Midbrain (tissue), 1 donor: Measurements from ENCODE around the gene ILKAP.
A peak's percentile ranks its signal among the peaks of the same experiment; 100 is the strongest.

Experiments used
- DNase-seq: peaks from one replicate; lab custom pipeline; 2025; lab: John Stamatoyannopoulos, UW

ILKAP gene

DNA sequence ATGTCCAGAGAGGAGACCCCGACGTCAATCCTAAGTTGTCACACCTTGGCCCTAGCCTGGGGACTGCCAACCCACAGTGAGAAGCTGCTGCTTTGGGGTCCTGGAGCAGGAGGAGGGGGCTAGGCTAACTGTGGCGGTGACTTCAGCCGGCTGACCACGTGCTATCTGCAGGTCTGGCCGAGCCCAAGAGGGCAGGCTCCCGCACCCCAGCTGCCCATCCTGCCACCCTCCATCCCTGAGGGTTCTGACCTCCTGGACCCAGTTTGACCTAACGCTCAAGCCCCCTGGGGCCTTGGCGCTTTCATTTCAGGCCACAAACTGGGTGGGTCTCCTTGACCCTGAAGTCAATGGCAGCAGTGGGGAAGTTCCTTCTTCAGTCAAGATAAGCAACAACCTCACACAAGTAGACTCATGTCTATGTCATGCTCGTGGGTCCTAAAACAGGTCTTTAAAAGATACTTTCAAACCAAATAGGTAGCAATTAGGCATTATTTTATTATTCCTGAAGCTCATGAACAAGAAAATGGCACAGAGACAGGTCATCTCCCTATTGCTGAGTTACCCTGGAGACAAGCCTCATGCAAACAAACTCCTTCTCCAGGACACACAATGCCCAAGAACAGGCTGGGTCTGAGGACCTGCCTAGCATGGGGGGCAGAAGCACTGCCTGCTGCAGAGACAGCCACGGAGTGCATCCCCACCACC lies 34.1 kb upstream of the ILKAP start:
- DNase-seq = no peak

DNA sequence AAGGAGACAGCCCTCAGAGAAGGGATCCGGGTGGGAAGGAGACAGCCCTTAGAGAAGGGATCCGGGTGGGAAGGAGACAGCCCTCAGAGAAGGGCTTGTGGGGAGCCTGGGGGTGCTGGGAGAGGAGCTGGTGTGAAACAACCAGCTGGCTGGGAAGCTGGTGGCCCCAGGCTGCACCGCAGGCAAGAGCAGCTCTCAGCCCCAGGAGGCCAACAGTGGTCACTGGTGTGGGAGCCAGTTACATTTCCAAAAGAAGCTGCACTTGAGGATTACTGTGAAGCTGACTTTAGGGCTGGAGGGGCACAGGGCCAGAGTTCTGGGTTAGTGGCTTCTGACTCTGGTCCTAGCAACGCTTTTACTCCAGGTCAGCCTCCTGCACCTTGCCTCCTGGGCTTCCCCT lies 33.1 kb upstream of the ILKAP start:
- DNase-seq = no peak

DNA sequence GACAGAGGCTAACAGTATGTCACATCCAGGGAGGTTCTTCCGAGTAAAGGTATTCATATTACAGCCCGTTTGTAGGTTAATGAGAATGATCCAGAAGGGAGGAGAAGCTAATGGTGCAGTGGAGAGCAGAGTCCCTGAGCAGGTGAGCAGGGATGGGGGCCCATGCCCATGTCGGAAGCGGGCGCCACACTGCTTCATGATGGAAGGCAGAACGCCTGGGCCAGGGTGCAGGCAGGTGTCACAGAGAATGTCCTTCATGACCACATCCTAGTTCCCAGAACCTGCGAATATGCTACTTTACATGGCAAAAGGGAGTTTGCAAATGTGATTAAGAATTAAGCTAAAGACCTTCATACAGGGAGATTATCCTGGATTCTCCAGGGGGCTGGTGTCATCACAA lies 32.4 kb upstream of the ILKAP start:
- no peak for DNase-seq

DNA sequence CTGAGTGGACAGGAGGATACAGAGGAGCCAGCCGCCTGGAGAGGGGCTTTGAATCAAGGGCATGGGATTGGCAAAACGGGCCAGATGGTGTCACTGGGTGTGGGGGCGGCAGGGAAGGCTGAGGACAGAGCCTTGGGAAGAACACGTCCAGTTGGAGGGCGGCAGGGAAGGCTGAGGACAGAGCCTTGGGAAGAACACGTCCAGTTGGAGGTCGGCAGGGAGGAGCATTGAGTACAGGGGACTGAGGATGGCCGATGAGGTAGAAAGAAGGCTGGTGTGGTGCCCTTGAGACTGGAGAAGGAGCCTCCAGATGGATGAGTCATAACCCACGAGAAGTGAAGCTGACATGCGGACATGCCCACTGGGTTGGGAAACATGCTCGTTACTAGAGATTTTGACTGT lies 31.8 kb upstream of the ILKAP start:
- DNase-seq = no peak

DNA sequence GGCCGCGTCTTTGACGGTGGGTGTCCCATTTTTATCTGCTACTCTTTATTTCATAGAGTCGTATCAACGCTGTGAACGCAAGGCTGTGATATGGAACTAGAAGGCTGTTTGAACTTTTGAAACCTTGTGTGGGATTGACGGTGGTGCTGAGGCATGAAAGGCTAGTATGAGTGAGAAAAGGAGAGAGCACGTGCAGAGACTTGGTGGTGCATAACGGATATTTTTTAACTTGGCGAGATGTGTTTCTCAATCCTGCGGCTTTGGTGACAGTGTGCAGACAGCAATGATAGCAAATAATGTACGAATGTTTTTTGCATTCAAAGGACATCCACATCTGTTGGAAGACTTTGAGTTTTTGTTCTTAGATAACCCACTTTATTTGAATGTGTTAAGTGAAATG lies 30.1 kb upstream of the ILKAP start:
- DNase-seq = no peak

DNA sequence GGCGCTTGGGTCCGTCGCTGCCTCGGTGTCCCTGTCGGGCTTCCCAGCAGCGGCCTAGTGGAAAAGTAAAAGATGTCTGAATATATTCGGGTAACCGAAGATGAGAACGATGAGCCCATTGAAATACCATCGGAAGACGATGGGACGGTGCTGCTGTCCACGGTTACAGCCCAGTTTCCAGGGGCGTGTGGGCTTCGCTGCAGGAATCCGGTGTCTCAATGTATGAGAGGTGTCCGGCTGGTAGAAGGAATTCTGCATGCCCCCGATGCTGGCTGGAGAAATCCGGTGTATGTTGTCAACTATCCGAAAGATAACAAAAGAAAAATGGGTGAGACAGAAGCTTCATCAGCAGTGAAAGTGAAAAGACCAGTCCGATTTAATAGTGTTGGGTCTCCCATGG lies 28.3 kb upstream of the ILKAP start:
- no peak for DNase-seq

DNA sequence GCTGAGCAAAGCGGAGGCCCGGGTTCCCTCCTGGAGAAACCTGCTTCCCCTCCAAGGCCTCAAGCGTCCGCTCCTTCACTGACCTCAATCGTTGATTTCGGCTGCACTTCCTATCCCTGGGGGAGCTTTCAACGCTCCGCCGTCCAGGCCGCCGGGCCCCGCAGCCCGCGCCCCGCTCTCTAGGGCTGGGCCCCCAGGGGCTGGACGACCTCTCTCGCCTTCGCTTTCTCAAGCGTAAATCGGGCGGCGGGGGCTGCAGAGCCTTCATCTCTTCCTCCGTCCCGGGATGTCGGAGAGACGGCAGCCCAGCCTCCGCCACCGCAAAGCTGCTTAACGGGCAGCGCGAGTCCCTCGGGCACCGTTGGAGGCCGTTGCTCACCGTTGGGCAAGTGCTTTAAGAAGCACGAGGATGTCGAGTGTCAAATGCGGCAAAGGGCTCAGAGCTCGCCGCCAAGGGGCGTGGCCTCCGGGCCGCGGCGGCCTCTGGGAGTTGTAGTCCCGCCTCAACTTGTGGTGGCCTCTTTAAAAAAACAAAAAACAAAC lies 27.8 kb upstream of the ILKAP start:
- DNase-seq = peak; percentile 74

DNA sequence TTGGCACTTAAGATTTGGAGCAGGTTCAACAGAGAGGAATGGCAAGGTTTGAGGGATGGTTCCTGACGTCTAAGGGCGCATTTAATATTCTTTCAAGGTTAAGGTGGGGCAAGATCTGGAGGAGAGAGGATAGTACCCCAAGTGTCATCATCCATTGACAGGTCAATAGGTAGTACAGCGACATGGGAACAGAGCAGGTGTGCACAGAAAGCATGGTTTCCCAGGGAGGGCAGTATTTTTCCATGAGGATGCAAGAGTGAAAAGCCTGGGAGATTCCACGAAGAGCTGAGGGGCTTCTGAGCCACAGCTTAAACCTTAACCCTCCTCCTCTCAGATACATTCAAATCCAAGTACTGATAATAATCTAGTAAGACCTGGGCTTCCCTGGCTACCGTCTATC lies 27.2 kb upstream of the ILKAP start:
- DNase-seq = no peak

DNA sequence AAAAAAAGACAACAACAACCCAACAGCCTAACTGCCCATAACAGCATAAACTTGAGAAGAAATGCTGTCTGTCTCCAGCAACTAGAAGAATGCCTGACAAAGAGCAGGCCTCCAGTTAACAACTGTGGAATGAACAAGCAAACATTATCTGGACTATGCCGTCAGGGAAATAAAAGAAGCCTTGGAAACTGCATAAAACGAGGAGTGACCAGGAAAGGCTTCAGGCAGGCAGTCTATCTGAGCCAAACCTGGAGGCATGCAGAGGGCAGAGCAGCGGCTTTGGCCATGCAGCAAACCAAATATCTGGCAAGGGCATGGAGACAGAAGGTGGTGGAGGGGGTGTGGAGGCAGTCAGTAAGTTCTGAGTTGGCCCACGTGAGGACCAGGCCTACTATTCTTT lies 25.2 kb upstream of the ILKAP start:
- DNase-seq = no peak

DNA sequence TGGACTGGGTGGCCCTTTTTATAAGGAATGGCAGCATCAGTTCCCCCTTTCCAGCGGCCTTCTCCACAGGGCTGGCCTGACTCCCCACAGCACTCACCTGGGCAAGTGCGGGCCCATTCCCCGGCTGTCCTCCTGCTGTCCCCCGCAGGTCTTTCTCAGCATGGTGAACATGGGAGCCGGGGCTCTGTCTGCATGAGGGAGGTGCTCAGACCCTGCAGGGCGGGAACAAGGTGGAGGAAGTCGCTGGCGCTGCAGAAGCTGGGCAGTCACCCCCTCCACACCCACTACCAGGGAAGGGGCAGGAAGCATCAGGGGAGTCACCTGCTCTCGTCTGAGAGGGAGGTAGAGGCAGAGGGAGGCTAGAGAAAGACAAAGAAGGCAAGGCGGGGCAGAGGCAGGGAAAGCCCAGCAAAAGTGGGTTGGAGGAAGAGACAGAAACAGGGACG lies 24.1 kb upstream of the ILKAP start:
- no peak for DNase-seq

DNA sequence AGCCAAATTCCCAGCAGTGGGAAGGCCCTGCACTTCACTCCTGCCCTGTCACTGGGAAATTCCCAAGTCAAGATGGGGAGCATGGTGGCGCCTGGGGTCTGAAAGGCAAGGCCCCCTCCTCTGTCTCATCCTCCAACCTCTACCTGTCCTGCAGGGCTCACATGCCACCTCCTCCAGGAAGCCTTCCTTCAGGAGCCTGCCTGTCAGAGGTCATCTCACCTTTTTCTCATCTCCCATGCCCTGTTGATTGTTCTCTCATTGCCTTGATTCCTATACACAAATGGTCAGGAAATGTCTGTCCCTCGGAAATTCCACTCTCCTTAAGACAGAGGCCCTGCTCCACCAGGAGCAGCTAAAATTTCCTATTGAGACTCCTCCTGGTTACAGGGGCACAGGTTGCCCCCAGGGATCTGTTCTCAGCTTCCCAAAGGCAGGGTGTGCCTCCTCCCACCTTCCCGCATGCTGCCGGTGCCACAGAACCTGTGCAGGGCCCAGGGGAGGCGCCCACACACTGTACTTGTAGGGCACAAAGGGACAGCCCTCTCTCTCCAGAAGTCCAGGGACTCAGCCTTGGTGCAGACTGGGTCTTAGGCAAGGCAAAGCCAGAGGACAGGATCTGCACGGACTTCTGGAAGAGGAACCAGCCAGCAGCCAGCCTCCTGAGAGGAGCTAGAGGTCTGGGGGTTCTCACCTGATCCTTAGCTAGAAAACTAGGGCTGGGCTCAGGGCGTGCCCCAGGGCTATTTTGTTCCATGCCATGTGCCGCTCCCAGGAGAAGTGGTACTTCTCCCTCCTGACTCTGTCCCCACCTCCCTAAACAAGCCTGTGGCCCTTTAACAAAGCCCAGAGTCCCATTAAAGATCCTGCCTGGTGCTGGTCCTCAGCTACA lies 23.4 kb upstream of the ILKAP start:
- no peak for DNase-seq

DNA sequence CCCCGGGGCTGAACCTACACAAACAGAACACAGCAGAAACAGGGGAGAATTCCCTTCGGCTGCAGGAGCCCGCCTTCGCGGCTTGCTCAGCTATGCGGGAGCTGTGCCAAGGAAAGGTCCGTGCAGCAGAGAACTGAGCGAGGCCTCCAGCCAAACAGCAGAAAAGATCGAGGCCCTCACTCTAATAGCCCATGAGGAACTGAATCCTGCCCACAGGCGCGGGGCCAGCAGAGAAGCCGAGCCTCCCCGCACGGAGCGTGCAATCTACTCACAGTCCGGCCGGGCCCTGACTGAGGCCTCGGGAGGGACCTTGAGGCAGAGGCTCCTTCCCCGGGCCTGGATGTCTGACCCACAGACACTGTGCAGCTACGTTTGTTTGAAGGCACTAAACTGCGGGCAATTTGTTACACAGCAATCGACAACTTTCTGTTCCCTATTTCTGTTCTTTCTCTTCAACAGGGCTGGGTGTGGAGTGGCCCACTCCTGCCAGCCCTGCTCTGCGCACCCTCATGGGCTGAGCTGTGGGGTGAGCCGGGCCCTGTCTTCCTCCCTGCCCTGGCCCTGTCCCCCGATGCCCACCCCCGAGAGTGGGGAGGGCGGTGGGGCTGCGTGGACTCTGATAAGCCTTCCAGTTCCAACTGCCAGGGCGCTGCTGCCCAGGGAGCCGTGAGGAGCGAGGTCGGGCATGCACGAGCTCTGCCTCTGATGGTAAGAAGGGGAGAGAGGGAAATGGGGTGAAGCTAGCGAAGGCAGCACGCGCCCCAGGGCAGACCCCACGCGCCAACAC lies 22.6 kb upstream of the ILKAP start:
- no peak for DNase-seq

DNA sequence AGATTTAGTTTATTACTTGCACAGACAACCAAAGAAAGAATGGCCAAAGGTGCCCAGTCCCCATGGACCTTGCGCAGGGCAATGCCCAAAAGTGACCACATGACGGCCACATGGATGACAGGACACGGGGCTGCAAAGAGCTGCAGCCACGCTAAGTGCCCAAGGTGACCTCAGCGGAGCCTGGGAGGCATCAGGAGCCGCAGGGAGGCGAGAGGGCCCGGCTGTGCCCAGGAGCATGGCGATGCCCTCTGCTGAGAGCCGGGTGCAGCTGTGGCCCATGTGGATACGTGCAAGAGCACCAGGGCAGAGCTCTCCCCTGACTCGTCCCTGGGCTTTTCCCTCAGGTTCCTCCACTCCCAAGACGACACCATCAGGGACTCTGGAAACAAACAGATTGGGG lies 21.6 kb upstream of the ILKAP start:
- no peak for DNase-seq

DNA sequence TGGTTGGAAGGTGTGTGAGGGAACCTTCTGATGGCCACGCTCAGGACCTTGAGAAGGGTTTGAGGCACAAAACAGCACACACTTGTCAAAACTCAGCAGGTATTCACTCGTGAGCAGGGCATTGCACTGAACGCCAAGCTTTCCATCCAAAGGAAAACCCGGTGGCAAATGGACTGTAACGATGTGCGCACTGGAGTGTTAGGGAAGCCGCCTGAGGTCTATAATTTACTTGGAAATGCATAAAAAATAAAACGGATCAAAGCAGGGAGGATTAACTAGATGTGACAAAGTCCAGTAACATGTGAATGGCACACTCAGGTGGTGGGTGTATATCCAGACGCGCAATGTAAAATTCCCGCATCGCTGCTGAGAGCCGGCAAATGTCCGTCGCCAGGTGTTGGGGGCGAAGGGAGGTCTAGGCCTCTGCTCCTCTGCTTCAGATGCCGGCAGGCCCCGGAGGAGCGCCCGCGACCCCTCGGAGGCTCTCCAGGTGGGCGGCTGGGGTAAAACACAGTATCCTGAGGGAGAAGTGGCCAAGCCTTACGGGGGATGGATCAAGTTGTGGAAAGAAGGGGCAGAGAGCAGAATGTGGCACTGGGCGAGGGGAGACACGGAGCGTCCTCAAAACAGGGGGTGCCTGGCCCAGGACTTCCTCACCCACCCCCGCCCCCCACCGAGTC lies 21.0 kb upstream of the ILKAP start:
- no peak for DNase-seq

DNA sequence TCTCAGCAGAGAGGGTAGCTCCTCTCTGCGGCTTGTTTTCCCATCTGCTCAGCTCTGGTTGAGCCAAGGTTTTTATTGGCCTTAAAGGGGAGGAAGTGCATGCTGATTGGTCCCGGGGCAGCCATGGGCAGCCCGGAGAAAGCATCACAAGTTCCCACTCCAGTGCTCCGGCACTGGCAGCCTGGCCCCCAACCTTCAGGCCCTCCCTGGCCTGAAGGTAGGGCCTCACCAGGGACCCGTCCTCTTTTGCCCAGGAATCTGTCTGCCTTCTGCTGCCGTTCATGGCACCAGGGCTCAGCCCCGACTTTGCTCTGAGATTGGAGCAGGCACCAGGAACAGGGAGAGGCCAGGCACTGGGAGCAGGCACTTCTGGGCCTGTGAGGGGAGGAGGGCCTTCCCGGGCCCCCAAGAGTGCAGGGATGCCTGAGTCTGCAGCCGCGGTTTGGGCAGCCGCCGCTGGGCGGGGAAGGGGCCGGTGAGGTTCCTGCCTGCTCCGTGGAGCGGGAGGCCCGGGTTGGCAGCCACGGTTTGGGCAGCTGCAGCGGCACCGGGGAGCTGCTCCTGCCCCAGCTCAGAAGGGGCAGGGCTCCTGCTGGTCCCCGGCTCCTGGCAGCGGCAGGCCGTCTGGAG lies 17.5 kb upstream of the ILKAP start:
- peak; percentile 82 for DNase-seq

DNA sequence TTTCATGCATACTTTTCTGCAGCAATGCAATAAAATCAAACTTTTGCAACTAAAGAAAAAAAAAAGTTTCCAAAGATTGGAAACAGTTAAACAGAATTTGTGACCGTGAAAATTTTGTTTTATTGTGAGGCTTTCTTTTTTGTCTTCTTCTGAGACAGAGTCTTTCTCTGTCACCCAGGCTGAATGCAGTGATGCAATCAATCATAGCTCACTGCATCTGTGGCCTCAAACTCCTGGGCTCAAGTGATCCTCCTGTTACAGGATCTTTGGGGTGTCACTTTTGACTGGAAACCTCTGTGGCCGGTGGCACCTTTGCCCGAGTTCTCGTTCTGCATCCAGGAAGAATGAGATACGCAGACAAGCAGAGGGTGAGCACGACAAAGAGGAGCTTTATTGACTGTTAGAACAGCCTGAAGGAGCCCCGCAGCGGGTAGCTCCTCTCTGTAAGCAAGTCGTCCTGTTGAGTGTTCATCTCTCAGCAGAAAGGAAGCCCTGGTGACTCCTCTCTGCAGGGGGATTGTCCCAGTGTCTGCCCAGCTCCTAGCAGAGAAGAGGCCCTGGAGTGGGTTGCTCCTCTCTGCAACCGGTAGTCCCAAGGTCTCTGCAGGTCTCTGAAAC lies 16.9 kb upstream of the ILKAP start:
- DNase-seq = peak; percentile 64

DNA sequence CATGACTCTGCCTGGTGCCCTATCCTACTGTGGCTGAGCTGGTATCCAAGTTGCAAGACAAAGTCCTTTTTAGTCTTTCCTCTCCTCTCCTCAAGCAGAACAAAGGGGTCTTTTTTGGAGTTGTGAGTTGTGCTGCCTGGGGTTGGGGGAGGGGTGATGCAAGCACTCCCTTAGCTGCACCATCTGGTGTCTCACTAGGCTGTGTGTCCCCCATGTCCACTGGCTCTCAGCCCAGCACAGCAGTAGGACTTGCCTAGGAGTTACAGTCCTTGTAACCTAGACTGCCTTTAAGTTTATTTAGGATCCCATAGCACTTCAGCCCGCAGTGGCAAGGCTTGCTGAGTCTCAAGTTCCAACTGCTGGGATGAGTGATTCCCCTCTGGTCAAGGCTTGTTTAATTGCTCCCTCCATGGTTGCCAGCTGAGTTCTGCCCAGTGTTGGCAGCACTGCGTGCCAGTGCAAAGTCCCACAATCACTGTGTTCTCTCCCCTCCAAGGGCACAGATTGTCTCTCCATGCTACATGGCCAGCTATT lies 13.2 kb upstream of the ILKAP start:
- DNase-seq = peak; percentile 90

DNA sequence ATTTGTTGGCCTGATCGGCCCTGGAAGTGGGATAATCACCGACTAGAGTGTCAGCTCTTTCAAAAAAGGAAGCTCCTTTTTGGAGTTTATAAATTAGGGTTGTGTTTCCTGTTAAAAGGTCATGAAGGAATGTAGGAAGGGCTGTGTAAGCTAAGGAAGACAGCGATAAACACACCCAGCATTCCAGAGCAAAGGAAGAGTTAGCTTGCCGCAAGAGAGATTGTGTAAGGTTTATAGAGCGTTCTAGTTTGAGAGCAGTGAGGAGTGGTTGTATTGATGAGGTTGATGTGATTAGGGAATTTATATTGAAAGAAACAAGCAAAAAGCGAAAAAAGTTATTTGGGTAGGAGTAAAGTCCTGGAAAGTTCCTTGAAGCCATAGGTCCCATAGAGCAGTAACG lies 3.5 kb upstream of the ILKAP start:
- DNase-seq = no peak

DNA sequence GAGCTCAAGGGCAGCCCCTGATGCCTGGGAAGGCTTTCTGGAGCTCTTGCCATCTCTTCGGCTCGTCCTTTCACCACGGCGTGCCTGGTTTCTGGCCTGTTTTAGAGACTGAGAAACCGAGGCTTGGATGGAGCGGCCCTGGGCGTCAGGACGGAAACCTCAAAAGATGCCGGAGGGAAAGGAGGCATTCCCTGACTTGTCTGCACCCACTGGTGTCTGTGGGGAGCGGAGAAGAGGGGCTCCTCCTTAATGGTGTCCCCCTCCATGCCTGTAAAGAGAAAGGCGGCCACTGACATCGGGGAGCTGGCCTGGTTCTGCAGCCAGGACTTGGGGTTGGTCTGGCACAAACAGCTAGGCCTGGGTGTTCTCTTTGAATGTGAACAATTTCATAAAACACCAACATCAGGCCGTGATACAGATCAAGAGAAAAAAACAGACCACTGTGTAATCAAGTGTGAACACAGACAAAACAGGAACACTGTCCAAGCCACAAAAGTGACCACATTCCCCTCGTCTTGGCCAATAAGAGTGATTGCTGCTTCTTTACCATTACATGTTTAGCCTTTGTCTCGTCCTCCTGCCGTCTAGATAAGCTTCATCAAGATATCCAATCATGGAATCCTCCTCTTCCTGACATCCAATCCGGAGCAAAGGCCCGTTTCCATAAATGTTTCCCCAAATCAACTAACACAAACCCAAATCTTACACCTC lies 633 bp upstream of the ILKAP start:
- no peak for DNase-seq
